KBM-7 (cell line): ENCODE measurements around the gene AUH.

Source experiments
- DNase-seq: peaks from one replicate; pipeline ENCODE4 v3.0.0-alpha.2; 2015
- in situ Hi-C: fragments of 300-500 bp; cut with MboI; formaldehyde crosslinking; loops from 2 replicates; pipeline ENCODE4 v1.14.3; 2020; ENCODE audit warnings: low sequenced_read_pairs, low pct_unique_long_range_greater_than_20kb, mixed read lengths

The AUH gene

DNA sequence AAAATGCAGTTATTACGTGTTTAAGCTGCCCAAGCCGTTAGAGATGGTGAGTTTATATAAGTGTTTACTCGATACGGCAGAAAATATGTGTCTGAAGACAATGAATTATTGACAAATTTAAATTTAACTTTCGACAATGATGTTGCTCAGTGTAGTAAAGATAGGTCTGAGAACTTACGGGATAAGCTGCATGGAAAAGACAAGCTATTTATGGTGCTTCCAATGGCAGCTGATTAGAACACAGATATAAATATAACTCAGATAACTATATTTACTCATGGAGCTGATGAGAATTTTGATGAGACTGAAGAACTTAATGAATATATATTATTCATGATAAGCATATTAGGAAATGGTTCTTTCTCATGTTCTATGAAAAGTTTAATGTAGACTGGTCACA is 139.3 kb downstream of the AUH start:
- DNase-seq, result no peak
- in situ Hi-C loops, result no loop called here

DNA sequence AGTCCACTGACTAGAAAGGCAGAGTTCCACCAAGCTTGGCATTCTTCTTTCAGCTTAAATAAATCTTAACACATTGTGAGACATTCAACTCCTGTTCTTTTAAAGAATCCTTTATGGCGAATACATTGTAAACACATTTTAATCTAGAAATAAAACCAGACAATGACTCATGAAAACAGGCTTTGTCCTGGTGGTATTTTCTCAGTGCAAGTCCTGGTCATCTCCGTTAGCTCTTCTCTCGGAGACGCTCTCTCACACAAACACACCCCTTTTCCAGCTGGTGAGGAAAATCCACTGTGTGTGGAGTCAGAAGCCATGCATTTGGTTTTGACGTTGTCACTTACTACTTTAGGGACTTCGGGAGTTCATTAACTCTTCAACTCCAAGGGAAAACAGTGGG is 140.4 kb downstream of the AUH start:
- DNase-seq, result no peak
- in situ Hi-C loops, result no loop called here

DNA sequence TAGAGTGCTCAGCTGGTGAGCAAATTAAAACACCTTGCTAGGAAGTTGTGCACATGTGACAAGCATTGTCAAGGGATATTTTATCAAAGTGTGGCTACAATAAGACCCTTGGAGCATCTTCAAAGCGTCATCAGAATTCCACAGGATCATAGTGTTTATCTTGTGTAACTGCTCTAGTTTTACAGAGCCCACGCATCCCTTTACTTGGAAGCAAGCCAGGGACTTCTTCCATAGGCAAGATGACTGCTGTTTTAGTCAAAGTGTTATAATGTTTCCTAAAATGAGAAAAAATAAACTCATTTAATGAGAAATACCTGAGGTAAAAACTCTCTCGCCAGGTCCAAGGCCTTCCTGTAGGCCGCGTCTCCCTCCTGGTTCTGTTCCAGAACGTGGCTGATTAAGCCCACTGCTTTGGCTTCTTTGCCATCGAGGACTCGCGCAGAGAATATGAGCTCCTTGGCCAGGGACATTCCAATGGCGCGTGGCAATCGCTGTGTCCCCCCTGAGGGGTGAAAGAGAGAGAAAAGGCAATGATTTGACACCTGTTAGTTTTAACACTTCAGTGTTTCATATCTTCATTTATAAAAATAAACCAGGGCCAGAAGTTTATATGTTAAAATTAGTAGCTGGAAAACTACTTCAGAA is 141.1 kb downstream of the AUH start:
- in situ Hi-C loops, result no loop called here
- no peak for DNase-seq

DNA sequence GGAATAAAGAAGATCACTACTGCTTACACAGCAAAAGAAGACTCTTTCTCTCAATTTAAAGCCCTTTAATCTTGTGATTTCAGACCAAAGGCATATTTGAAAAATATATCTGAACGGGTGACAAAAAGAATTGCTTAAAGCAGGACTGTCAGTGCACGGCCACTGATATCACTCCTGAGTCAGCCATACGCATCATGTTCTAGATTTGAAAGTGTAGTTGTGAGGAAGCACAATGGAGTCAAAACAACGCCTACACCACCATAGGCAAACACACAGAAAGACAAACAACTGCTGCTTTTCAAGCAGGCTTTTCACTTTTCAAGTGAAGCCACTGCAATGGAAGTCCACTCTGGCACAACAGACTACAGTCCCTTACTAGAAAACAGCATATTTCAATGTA is 141.7 kb downstream of the AUH start:
- no peak for DNase-seq
- in situ Hi-C loops, result no loop called here

DNA sequence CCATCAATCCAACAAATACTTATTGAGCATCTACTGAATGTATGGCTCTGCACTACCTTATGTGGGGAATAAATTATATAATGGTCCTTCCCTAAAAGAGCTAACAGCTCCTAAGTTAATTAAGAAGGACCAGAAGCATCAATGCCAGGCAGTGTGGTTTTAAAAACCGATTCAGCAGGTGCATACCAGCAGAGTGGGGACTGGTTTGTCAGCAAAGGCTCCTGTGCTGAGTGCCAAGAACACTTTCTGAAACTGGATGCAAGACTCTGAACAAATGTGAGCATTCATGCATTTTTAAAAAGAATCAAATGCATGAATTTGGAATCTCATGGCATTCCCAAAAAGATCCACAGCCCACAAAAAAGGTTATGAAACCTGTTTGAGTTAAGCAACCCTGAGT is 142.2 kb downstream of the AUH start:
- DNase-seq, result no peak
- in situ Hi-C loops, result no loop called here

DNA sequence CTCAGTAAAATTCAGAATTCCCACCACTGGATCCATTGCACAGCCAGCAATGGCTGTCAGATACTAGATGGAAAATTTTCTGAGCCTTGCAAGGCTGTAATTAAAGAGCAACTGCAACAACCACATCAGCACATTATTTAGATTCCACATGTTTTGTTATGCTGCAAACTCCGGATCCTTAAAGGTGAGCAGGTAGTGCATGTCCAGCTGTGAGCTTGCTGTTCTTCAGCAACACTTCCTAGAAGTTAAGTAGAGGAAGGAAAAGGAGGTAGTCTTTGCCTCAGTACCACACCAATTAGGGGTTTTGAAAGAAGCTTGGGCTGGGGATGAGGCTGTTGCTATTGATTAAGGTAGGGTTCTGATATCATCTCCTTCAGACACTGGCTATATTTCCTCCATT is 144.3 kb downstream of the AUH start:
- in situ Hi-C loops, result no loop called here
- no peak for DNase-seq

DNA sequence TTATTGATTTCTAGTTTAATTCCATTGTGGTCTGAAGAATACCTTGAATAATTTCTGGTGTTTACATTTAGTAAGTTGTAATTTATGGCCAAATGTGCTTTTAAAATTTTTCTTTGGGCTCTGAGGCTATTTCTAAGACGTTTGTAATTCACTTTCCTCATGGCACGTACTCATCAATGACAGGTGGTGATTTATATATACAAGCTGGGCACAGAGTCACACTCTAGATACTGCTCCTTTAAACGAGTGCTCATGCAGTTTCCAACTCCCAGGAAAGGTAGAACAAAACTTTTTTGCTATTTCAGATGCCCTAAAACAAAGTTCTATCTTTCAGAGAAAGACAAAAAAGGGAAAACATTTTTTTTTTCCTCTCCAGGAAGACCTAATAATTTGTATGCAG is 146.9 kb downstream of the AUH start:
- no peak for DNase-seq
- in situ Hi-C loops, result no loop called here

DNA sequence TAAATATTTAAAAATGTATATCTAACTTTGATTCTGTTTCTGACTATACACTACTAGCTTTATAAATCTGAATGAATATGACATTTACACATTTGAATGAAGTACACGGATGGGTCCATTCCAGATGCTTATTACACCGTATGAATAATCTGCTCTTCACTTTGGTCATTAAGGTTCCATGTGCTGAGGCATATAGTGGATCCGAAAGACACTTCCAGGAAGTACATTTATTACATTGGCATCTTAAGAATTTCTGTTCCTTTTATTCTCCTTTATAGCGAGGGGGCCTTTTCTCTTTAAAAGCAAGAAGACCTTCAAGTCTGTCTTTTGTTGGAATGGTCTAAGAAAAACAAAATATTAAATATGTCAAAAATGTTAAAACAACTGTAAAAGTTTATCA is 147.6 kb downstream of the AUH start:
- in situ Hi-C loops, result no loop called here
- no peak for DNase-seq

DNA sequence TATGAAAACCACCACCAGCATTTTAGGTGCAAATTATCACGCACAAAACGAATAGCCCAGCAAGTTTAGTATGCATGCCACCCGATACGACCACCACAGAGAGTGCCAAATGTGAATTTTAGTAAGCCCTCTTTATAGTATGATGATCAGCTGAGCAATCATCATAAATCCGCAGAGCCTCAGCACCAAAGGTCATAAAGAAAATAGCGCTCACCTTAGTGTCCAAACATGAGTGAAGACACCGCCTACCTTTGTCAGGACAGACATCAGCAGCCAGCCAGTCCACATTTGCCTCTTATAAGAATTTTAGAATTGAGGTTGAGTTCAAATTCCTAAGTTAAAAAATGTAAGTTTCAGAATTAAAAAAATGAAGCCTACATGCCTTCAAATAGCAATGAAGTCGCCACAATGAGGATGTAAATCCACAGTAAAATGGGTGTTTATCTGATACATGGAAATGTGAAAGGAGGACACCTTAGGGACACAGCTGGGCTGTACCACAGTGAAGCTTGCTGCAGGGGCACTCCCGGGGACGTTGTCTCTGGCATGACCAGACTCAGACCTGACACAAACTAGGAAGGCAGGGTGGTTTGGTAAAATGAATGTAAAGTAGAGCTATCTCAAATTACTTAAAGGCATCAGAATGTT is 149.0 kb downstream of the AUH start:
- no peak for DNase-seq
- in situ Hi-C loops, result no loop called here

DNA sequence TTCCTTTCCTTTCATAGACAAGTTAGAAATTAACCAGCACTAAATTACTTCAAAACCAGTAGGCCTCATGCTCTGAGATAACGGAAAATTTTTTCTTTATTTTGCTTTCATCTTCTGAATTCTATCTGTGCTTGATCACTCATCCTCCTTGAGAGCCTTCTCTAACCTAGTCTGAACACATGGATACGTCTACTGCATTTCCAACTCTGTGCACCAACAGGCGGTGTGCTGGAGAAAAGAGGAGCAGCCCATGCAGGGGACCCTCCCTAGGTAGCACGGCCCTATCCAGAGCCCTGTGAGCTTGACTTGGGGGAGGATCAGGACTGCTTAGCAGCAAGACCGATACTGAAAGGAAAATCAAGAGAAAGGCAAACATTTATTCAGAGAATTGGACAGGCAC is 149.8 kb downstream of the AUH start:
- in situ Hi-C loops, result no loop called here

DNA sequence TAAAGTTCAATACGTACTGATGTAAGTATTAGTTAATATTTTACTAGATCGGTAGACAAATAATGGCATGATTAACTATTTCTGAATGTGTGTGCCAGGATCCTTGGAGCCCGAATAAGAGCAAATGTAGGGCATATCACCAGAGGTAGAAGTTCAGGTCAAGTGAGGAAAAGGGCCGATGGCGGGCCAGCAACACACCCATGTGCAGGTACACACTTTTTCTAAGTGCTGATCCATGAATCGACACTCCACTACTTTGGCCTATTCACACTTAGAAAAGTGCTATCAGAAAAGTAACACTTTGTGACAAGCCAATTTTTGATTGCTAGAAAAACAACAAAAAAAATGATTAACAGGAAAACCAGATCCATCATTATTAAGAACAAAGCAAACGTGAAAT is 150.3 kb downstream of the AUH start:
- DNase-seq, result no peak
- in situ Hi-C loops, result no loop called here

More for the DNA sequence above, 149.8 kb downstream of the AUH start:
- no peak for DNase-seq

DNA sequence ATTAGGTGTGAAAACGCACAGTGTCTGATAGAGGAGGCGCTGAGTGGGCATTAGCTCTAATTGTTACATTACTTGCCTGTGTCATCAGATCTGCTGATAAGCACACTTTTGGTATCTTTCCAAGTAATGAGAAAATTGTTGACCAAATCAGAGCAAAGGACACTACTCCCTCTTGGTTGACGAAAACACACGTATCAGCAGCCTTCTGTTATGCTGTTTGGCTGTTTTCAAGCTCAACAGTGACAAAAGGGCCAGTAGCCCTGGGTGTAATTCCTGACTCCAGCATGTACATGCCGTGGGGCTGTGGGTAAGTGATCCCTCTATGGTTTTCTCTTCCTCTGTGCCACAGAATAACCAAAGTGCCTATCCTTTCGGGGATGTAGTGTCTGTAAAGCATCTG is 151.4 kb downstream of the AUH start:
- DNase-seq, result no peak
- in situ Hi-C loops, result no loop called here

DNA sequence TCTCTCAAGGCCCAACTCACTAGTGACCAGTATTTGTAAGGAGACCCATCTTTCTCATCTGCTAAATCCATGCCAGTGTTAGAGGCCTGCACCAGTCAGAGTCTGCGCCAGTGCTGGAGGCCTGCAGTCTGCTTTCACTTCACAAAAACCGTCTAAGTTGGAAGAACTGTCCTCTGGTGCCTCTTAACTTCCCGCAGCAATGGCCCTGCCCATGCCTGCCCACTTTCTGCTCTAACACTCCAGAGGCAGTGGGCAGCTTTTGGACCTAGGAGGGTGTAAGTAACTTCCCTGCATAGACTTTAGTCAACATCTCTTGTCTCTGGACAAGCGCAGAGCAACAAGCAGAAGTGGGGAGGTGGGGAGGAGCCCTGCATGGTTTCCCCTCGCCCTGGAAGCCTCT is 152.9 kb downstream of the AUH start:
- in situ Hi-C loops, result no loop called here
- no peak for DNase-seq

DNA sequence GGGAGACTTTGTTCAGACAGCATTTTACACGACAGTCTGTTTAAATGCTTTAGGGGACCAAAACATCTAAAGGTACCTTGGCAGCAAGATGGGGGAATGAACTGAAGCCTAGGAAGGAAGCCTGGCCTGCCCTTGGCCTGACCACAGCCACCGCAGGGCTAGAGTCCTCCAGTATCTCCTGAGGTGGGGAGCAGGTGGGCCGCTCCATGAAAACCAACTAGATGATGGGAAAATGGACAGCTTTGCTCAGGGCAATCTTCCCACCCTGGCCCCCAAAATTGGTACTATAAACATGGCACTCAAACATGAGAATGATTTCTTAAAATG is 153.3 kb downstream of the AUH start:
- in situ Hi-C loops, result no loop called here
- no peak for DNase-seq

DNA sequence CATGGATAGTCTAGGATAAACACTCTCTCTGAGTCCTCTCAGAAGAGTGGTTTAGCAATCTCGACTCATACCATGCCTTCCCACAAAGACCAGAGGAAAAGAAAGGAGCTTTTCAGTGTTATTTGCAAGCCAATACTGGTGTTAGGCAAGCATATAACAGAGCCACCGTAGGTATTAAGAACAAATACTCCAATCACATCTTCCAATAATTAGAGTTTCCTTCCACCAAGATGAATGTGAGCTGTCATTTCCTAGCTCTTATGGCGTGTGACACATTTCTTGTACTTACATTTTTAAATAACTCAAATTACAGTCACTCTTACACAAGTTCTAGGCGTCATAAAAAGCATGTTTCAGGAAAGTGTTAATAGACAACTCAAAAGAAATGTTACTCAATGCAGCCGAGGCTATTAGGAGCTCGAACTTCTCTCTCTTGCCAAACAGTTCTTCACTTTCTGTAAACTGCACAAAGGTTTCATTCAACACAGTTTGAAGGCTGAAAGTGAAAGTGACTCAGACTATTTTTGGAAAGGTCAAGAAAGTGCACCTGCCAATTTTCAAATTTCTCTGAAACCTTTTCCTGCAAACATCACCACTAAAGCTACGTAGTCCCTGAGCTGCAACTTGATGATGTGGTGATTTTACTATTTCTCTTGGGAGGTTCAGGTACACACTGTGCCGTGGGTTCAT is 153.8 kb downstream of the AUH start:
- DNase-seq, result peak; percentile 43
- in situ Hi-C loops, result no loop called here

DNA sequence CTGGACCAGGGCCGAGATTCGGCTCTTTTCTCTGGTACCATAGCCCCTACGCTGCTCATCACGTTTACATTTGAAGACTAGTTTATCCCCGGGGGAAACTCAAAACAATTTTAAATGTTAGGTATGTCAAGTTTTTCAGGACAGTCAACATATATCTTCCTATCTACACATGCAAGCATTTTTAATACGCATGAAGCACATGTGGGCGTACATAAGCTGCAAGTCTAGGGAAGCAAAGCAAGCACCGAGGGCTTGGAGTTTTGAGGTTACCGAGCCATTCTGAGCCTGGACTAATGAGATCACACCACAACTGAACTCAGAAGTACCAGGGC is 154.4 kb downstream of the AUH start:
- in situ Hi-C loops, result no loop called here
- no peak for DNase-seq

DNA sequence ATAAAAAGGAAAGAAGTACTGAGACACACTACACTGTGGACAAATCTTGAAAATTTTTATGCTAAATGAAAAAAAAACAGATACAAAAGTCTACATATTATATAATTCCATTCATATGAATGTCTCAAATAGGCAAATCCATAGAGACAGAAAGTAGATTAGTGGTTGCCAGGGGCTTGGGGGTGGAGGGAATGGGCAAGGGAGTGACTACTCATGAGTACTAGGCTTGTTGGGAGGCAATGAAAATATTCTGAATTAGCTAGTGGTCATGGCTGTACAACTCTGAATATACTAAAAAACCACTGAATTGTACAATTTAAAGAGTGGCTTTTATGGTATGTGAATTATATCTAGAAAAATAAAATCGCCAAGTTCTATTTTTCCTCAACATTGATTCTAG is 154.9 kb downstream of the AUH start:
- no peak for DNase-seq
- in situ Hi-C loops, result no loop called here

DNA sequence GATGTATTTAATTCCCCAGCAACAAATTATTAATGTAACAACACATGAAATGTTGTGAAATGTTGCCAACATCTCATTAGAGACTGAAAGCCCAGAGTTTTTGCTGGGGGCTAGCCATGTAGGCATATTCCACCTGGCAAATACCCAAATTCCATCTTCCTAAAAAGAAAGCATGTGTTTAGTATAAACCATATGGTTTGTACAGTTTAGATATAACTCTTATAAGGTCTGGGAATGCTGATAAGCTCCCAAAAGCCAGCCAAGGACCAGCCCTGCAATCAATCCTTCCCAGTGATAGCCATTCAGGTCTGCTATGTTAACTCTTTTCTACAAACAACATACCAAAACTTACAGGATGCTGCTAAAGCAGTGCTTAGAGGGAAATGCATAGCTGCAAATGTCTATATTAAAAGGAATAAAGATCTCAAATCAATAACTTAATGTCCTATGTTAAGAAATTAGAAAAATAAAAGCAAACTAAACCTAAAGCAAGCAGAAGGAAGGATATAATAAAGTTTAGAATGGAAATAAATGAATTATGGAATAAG is 158.9 kb downstream of the AUH start:
- in situ Hi-C loops, result no loop called here
- DNase-seq, result no peak

DNA sequence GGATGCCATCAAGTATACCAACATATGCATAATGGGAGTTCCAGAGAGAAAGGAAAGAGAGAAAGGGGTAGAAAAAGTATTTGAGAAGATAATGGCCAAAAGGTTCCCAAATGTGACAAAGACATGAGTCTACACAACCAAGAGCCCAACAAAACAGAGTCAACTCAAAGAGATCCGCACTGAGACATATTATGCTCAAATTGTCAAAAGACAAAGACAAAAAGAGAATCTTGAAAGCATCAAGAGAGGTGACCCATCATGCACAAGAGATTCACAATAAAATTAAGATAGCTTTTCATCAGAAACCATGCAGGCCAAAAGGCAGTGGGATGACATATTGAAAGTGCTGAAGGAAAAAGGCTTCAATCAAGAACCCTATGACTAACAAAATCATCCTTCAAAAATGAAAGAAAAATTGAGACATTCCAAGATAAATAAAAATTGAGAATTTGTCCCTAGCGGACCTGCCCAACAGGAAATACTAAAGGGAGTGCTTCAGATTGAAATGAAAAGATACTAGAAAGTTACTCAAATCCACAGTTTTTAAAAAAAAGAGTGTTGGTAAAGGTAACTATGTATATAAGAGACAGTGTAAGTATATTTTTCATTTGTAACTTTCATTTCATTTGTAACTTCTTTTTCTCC is 160.9 kb downstream of the AUH start:
- no peak for DNase-seq
- in situ Hi-C loops, result no loop called here

DNA sequence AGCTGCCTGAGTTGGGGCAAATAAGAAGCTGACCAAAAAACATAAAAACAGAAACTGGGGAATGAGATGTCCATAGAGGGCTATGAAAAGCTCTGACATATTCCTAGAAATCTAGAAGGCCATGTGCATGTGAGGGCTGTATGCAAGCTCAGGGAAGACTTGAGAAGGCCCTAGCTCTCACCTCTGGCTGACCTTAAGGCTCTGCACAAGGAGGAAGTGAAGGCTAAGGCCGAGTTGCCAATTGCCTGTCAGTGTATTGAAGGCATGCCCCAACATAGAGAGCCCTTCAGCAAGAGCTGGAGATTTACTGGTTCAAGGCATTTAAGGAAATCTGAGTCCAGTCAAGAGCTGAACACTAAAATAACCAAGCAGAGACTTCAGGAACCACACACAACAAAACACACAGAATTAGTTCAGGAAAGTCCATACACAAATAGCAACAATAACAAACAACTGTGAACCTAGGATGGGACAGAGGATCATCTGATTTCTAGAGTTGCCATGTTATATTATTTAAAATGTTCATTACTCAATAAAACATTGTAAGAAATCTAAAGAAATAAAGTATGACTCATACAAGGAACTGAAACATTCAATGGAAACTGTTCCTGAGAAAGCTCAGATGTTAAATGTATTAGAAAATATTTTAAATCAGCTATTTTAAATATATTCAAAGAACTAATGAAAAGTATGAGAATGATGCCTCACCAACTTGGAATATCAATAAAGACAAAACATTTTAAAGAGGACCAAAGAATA is 161.8 kb downstream of the AUH start:
- in situ Hi-C loops, result no loop called here
- no peak for DNase-seq
